Liver (tissue), 3 donors: ENCODE data around the gene LRRC26.

ENCODE experiments used
- CTCF ChIP-seq: fragments of 150-350 bp; IDR thresholded peaks from 2 replicates; pipeline ENCODE4 v1.5.1; 2017; ENCODE audit warnings: improper control_type of control experiment, low read depth, low read length; ENCODE audit not compliant: missing input control
- EGR1 ChIP-seq, 2 donors: IDR thresholded peaks; 2 replicates each; pipeline ENCODE4 v1.6.1; 2016 to 2018; ENCODE audit warnings: antibody characterized with exemption in 2 of 2, low read depth in 2 of 2
- MAX ChIP-seq: IDR thresholded peaks from 2 replicates; pipeline ENCODE4 v1.6.1; 2016; ENCODE audit warnings: antibody characterized with exemption
- RAD21 ChIP-seq, 2 donors: IDR thresholded peaks; 2 replicates each; pipeline ENCODE4 v1.6.1; 2016; ENCODE audit warnings: antibody characterized with exemption in 2 of 2, mild to moderate bottlenecking in 2 of 2
- RXRA ChIP-seq, 2 donors: IDR thresholded peaks; 2 replicates each; pipeline ENCODE4 v1.6.1; 2017 to 2018; ENCODE audit warnings: antibody characterized with exemption in 2 of 2, mild to moderate bottlenecking in 1 of 2
- SP1 ChIP-seq: IDR thresholded peaks from 2 replicates; pipeline ENCODE4 v1.6.1; 2018; ENCODE audit warnings: antibody characterized with exemption, mild to moderate bottlenecking
- TAF1 ChIP-seq: conservative IDR thresholded peaks from 2 replicates; pipeline ENCODE4 v1.6.1; 2016; ENCODE audit warnings: antibody characterized with exemption, mild to moderate bottlenecking
- YY1 ChIP-seq: IDR thresholded peaks from 2 replicates; pipeline ENCODE4 v1.6.1; 2016; ENCODE audit warnings: antibody characterized with exemption, mild to moderate bottlenecking
- donor health status: healthy.
- donor health status: healthy.

DNA sequence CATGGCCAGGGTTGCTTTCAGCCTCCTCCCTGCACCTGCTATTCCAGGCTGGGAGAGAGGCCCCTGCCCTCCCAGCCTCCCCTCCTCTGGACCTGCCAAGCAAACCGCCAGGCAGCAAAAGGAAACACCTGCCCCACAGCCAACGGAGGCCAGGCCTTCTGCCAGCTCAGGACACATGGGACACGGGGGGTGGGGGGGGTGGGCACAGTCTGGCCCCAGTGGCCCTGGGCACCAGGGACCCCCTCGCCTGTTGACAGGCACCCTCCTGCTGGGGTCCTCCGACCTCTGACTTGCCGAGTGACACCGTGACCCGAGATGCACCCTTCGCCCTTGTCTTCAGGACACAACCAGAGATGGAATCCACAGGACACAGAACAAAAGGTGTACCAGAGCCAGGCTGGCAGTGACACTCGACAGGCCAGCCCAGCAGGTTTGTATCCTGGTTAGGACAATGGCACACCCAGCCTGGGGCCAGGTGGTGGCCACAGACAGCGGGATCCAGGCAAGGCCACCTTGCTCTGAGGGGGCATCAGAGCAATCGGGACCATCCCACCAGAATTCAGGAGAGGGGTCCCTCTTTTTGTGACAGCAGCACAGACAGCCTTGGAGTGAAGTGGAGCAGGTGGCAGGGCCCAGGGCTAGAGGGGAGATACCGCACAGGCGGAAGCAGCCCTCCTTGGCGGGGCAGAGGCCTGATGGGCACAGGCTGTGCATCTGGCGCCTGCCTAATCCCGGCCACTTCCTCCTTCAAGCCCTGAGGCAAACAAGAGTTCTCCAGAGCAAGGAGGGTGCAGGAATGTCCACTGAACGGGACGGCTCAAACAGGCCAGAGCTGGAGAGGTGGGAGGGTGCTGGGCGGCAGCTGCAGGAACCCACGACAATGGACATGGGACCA lies 3.3 kb upstream of the LRRC26 start:
- TF ChIP-seq RAD21 (IDR thresholded peaks at IDR 0.05) (no peak), YY1 (no peak), EGR1 (IDR thresholded peaks at IDR 0.05; ENCODE audit: low read depth in 2 of 2) (no peak), CTCF (no peak), RXRA (IDR thresholded peaks at IDR 0.05) (no peak), MAX (no peak), SP1 (no peak), TAF1 (no peak)
